Aorta (tissue), 5 donors: ENCODE measurements around the gene FGF14. TPM values are rescaled to one million over a fixed set of nuclear protein-coding genes. Genes with fewer than 3 reads are reported as not detected.

Experiments
- ATAC-seq: fragments of 200-7000 bp; cut with Tn5 transposase; one replicate; pipeline ENCODE4 v1.9.1; 2022; ENCODE audit warnings: moderate library complexity; ENCODE audit not compliant: low FRiP score
- DNase-seq, 2 donors: peaks; one replicate each; pipeline ENCODE4 v3.0.0-alpha.2; 2020
- H3K27ac ChIP-seq, 2 donors: one replicate each; pipeline ENCODE4 v1.5.1; 2013; ENCODE audit warnings: low read length in 2 of 2, mild to moderate bottlenecking in 2 of 2, moderate library complexity in 2 of 2, control low read depth in 1 of 2, inconsistent platforms in 1 of 2, low read depth in 1 of 2
- H3K27me3 ChIP-seq, 2 donors: one replicate each; pipeline ENCODE4 v1.6.1; 2013; ENCODE audit warnings: control low read depth in 1 of 2, low read length in 1 of 2, mild to moderate bottlenecking in 1 of 2, moderate library complexity in 1 of 2; ENCODE audit not compliant: insufficient read depth in 2 of 2, control insufficient read depth in 1 of 2
- H3K36me3 ChIP-seq, 2 donors: one replicate each; pipeline ENCODE4 v1.6.1; 2013; ENCODE audit warnings: control low read depth in 1 of 2, low read length in 1 of 2, mild to moderate bottlenecking in 1 of 2; ENCODE audit not compliant: insufficient read depth in 2 of 2, control insufficient read depth in 1 of 2
- H3K4me1 ChIP-seq, 2 donors: one replicate each; pipeline ENCODE4 v1.6.1; 2013; ENCODE audit warnings: low read length in 2 of 2, control low read depth in 1 of 2, mild to moderate bottlenecking in 1 of 2, moderate library complexity in 1 of 2; ENCODE audit not compliant: insufficient read depth in 2 of 2, control insufficient read depth in 1 of 2
- H3K4me3 ChIP-seq, 2 donors: one replicate each; pipeline ENCODE4 v1.5.1; 2013; ENCODE audit warnings: low read length in 2 of 2, control low read depth in 1 of 2, mild to moderate bottlenecking in 1 of 2
- H3K9me3 ChIP-seq: one replicate; pipeline ENCODE4 v1.6.1; 2013; ENCODE audit warnings: mild to moderate bottlenecking, low read length; ENCODE audit not compliant: control insufficient read depth
- WGBS, 2 donors: extraction: QIAGEN DNeasy Blood & Tissue Kit; methylation state at CpG; one replicate each; pipeline ENCODE4 v1.1.7; 2013; 5-methylcytosine and 5-hydroxymethylcytosine counted together
- intact Hi-C, 2 donors: fragments of 100-400 bp; cut with DNase I; formaldehyde crosslinking; loops; one replicate each; pipeline versions ENCODE4 v1.14.2 to v1.15.0; 2022
- polyA plus RNA-seq, 2 donors: library from polyadenylated mRNA; stranded (reverse); fragments of 200-250 nt; gene quantifications; one replicate each; pipeline ENCODE4 v1.2.3, GENCODE V29; 2013
- total RNA-seq, 2 donors: library from RNA; stranded (reverse); fragmentation: NEBNext Ultra II Directional; extraction: Animal tissue kit (Norgen Biotek cat#: 25700); gene quantifications; one replicate each; pipeline ENCODE4 v1.2.1, GENCODE V29; 2021
- donor health status: healthy with polysubstance abuse.
- donor health status: Bipolar disorder and iron deficiency.
- donor health status: DM: no; HTN: no; CAD: no.
- donor health status: DM: no; HTN: no; CAD: no.
- donor health status: DM: yes; HTN: yes; CAD: no.

The FGF14 gene
- total and polyA plus RNA-seq, 4 donors: 0.13 to 4.6 (median 0.72) TPM

DNA sequence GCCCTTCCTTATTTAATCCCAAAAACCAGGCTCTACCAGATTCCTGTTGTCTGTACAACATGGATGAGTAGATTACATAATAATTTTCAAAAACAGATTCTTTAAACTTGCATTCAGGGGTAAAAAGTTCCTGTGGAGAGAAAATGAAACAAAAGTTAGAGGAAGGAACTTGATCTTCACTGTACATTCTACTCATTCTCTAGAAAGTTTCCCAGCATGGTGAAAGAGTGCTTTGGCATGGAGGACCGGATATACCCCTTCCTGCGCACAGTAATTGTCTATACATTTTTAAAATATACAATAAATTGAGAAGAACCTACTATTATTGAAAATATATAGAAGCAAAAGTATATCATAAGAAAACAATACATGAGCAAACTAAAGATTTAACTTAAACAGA is 675.2 kb downstream of the FGF14 start:
- Histone ChIP-seq H3K27me3 (no peaks in the 10 kb centered on the region), H3K4me1 (no peaks in the 10 kb centered on the region), H3K9me3 (no peaks in the 10 kb centered on the region), H3K36me3 (peaks cover 0 to 1% of the 10 kb centered on the region in 2 donors), H3K4me3 (no peak overlapping the region), H3K27ac (no peak overlapping the region)
- WGBS, 2 donors: 86 to 93% methylated on average over 2 of the region's 2 CpGs
- intact Hi-C loops: loop anchor here in 1 of 2 donors (10.0 kb wide), 1 partner anchor 72 kb away; no protein-coding TSS in a partner anchor
- ATAC-seq: no peak
- no peak for DNase-seq

DNA sequence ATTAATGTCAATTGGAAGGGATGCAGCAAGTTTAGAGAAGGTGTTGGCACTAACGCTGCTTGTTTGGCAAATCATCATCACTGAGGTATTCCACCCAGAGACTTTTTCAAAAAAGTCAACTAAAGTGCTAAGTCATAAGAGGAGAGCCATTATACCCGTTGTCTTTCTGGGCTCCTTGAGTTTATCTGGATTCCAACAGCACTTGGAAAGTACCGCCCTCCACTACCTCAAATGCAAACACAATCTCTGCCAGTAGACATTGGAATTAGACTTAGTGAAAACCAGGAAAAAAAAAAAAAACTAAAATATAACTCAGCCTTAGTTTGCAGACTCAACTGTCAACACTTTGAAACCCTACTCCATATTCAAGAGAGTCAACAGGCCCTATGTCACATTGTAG is 683.4 kb downstream of the FGF14 start:
- 11 to 14% methylated on average over 3 of the region's 3 CpGs for WGBS, 2 donors
- intact Hi-C loops: no loop called here
- no peaks in the 10 kb centered on the region for H3K27me3 ChIP-seq
- peaks cover 0 to 1% of the 10 kb centered on the region in 2 donors for H3K36me3 ChIP-seq
- no peak overlapping the region for H3K4me3 ChIP-seq
- H3K27ac ChIP-seq: no peak overlapping the region
- ATAC-seq (no peak), DNase-seq (no peak)
- H3K9me3 ChIP-seq: no peaks in the 10 kb centered on the region
- no peaks in the 10 kb centered on the region for H3K4me1 ChIP-seq

DNA sequence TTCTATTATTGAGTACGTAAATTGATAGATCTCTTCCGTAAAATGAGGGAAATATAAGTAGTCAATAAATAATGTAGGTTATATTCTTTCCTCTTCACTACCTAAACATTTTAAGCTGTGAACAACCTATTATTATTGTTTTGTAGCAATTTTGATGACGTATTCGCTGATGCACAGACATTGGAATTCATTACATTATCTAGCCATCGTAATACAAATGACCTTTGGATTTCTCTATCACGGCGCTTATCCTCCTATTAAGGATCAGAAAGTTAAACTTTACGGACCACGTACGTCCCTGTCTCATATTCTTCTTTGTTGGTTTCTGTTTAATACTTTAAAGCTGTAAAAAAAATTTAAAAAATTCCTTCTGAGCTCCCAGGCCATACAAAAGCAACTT is 684.5 kb downstream of the FGF14 start:
- H3K27me3 ChIP-seq: no peaks in the 10 kb centered on the region
- ATAC-seq: no peak
- no peak overlapping the region for H3K4me3 ChIP-seq
- intact Hi-C loops: no loop called here
- 93 to 94% methylated on average over 10 of the region's 10 CpGs for WGBS, 2 donors
- no peak overlapping the region for H3K27ac ChIP-seq
- DNase-seq: no peak
- H3K36me3 ChIP-seq: peaks cover 1 to 5% of the 10 kb centered on the region in 2 donors
- no peaks in the 10 kb centered on the region for H3K4me1 ChIP-seq
- H3K9me3 ChIP-seq: no peaks in the 10 kb centered on the region

DNA sequence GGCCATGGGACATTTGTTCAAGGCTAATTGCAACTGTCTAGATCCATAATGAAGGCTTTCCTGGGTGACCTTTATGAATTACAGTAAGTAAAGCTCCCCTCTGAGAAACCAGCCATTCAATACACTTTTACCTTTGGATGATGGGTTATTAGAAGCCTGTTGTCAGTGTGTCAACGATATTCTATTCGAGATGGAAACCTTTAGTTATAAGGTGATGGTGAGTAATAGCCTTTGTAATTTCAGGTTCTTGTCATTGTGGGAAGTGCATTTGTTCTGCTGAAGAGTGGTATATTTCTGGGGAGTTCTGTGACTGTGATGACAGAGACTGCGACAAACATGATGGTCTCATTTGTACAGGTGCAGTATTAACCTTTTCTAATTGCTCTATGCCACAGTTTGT is 687.7 kb downstream of the FGF14 start:
- no peak for DNase-seq
- Histone ChIP-seq H3K36me3 (peaks cover 3 to 5% of the 10 kb centered on the region in 2 donors), H3K27me3 (no peaks in the 10 kb centered on the region), H3K27ac (no peak overlapping the region), H3K4me3 (no peak overlapping the region), H3K9me3 (no peaks in the 10 kb centered on the region), H3K4me1 (no peaks in the 10 kb centered on the region)
- ATAC-seq: no peak
- intact Hi-C loops: no loop called here
- 94 to 97% methylated on average over 3 of the region's 3 CpGs for WGBS, 2 donors

DNA sequence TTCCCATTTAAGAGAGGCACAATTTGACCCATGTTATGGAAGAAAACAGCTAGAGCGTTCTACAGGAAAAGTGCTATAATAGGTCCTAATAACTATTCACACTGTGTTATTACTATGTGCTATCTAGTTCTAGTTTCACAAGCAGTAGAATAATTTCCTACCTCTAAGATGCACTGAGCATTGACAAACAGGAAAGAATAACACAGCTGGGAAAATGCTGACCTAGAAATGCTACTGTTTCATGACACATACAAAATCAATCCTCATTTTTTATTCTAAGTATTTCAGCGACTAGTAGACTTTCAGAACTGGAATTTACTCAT is 689.9 kb downstream of the FGF14 start:
- intact Hi-C loops: no loop called here
- Histone ChIP-seq H3K36me3 (peaks cover 3 to 5% of the 10 kb centered on the region in 2 donors), H3K9me3 (no peaks in the 10 kb centered on the region), H3K4me3 (no peak overlapping the region), H3K4me1 (no peaks in the 10 kb centered on the region), H3K27ac (no peak overlapping the region), H3K27me3 (no peaks in the 10 kb centered on the region)
- 94 to 95% methylated on average over 2 of the region's 2 CpGs for WGBS, 2 donors
- ATAC-seq (no peak), DNase-seq (no peak)

DNA sequence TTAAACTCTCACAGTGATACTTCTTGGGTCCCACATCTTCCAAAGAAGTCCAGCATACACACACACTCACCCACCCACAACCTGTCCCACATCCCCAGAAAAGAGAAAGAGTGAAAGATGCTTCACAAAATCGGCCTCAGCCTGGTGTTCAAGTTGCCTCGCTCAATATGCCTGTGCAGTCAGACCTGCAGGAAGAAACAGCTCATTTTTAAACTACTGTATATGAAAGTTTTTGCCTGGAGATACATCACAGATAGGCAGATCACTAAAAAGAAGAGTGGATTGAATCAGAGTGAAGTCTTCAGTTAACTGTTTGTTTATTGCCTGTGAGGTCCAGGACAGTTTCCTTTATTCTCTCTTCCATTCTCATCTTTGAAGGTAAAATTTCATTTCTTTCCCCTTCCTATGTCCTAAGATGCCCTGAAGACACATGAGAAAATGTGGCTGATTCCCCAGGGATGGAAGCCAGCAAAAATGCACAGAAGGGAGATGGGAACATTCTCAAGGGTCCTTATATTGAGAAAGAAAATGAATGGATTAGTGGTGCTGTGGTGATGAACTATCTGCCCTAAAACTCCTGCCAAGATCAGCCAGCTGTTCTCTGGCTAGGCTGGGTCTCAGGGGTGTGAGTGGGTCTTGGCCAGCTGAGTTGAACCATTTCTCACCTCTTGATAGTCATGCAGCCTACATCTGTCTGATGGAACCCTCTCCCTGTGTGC is 690.4 kb downstream of the FGF14 start:
- Histone ChIP-seq H3K4me3 (no peak overlapping the region), H3K36me3 (peaks cover 5% of the 10 kb centered on the region in 2 donors), H3K4me1 (no peaks in the 10 kb centered on the region), H3K27ac (no peak overlapping the region), H3K27me3 (no peaks in the 10 kb centered on the region), H3K9me3 (no peaks in the 10 kb centered on the region)
- 95% methylated on average over 2 of the region's 2 CpGs for WGBS, 2 donors
- intact Hi-C loops: no loop called here
- no peak for DNase-seq
- no peak for ATAC-seq

DNA sequence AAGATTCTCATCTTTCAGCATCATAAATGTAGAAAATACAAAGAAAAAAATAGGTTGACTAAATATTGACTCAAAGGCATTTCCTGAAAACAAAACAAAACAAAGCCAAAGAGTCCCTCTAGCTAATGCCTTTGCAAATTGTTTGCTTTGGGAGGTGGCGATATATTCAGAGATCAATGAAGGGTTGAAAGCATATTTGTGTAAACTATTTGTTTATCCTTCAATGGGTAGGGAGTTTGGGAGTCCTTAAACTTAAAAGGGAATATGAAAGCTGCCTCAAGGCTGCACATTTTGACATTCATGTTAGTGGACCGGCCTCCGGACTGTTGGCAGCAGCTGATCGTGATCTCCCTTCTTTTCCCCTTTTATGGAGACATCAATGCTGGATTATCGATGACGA is 691.9 kb downstream of the FGF14 start:
- H3K4me1 ChIP-seq: no peaks in the 10 kb centered on the region
- DNase-seq (no peak), ATAC-seq (no peak)
- H3K9me3 ChIP-seq: no peaks in the 10 kb centered on the region
- no peaks in the 10 kb centered on the region for H3K27me3 ChIP-seq
- H3K36me3 ChIP-seq: peaks cover 5 to 7% of the 10 kb centered on the region in 2 donors
- 95 to 97% methylated on average over 6 of the region's 6 CpGs for WGBS, 2 donors
- H3K27ac ChIP-seq: no peak overlapping the region
- H3K4me3 ChIP-seq: no peak overlapping the region
- intact Hi-C loops: no loop called here

DNA sequence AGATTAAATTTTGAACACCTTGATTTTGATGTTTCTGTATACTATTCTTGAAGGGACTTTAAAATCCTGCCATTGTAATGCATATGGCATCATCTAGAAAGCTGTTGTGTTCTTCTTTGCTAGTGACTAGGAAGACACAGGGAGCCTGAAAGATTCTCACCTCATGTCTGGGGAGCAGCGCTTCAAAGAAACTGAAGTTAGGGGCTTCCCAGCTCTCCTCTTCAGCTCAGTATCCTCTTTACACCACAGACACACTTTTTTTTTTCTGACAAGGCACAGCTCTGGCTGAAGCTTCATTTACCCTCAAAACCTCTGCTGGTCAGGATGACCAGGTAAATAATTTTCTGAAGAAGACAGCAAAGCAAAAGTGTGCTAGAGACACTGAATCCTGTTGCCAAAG is 693.7 kb downstream of the FGF14 start:
- intact Hi-C loops: no loop called here
- no peak for ATAC-seq
- DNase-seq: no peak
- Histone ChIP-seq H3K4me1 (no peaks in the 10 kb centered on the region), H3K36me3 (peaks cover 5 to 7% of the 10 kb centered on the region in 2 donors), H3K27me3 (no peaks in the 10 kb centered on the region), H3K4me3 (no peak overlapping the region), H3K27ac (no peak overlapping the region), H3K9me3 (no peaks in the 10 kb centered on the region)
- WGBS, 2 donors: 96 to 100% methylated on average over 1 of the region's 1 CpG

DNA sequence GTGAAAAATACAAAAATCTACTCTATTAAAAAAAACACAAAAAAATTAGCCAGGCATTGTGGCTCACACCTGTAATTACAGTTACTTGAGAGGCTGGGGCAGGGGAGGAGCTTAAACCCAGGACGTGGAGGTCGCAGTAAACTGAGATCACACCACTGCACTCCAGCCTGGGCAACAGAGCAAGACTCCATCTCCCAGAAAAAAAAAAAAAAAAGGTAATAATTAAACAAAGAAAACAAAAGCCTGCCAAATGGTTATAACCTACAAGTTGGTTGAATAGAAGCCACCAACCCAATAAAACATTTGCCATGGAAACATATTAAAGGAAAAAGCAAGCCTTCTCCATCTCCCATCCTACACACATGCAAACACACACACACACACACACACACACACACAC is 694.2 kb downstream of the FGF14 start:
- Histone ChIP-seq H3K4me3 (no peak overlapping the region), H3K27me3 (no peaks in the 10 kb centered on the region), H3K4me1 (no peaks in the 10 kb centered on the region), H3K36me3 (peaks cover under 1 to 7% of the 10 kb centered on the region in 2 donors), H3K9me3 (no peaks in the 10 kb centered on the region), H3K27ac (no peak overlapping the region)
- intact Hi-C loops: no loop called here
- DNase-seq (no peak), ATAC-seq (no peak)
- WGBS, 2 donors: 91 to 96% methylated on average over 2 of the region's 2 CpGs
